Osteoblast (primary cell): ENCODE data around the gene KCNJ11. TPM values are rescaled to one million over a fixed set of nuclear protein-coding genes. Genes with fewer than 3 reads are reported as not detected.

Experiments
- DNase-seq: peaks from one replicate; pipeline ENCODE4 v3.0.0; 2011; ENCODE audit warnings: low spot score, mixed read lengths; ENCODE audit not compliant: insufficient read length; ENCODE audit errors: missing footprints
- H2AFZ ChIP-seq: 2 replicates; pipeline ENCODE4 v1.6.0; 2011; ENCODE audit warnings: mild to moderate bottlenecking, low read length
- H3K27ac ChIP-seq: 2 replicates; pipeline ENCODE4 v1.5.1; 2011; ENCODE audit warnings: mild to moderate bottlenecking, low read depth, low read length, moderate library complexity
- H3K27me3 ChIP-seq: 2 replicates; pipeline ENCODE4 v1.6.0; 2012; ENCODE audit warnings: mild to moderate bottlenecking, control low read depth, inconsistent platforms, low read length, moderate library complexity; ENCODE audit not compliant: insufficient read depth
- H3K36me3 ChIP-seq: 2 replicates; pipeline ENCODE4 v1.5.1; 2011; ENCODE audit warnings: mild to moderate bottlenecking, low read length, control low read depth, moderate library complexity; ENCODE audit not compliant: insufficient read depth
- H3K4me1 ChIP-seq: 2 replicates; pipeline ENCODE4 v1.5.1; 2011; ENCODE audit warnings: mild to moderate bottlenecking, low read length, control low read depth, moderate library complexity; ENCODE audit not compliant: insufficient read depth
- H3K4me2 ChIP-seq: 2 replicates; pipeline ENCODE4 v1.6.0; 2011; ENCODE audit warnings: mild to moderate bottlenecking, low read length; ENCODE audit not compliant: insufficient read depth
- H3K4me3 ChIP-seq: fragments of 200-600 bp; sonication (generic); 3 replicates; pipeline ENCODE4 v1.5.1; 2012; ENCODE audit warnings: mild to moderate bottlenecking, low read length, inconsistent platforms; ENCODE audit not compliant: insufficient read depth
- H3K79me2 ChIP-seq: 2 replicates; pipeline ENCODE4 v1.6.0; 2012; ENCODE audit warnings: mild to moderate bottlenecking, low read length, control low read depth, inconsistent platforms; ENCODE audit not compliant: insufficient read depth
- H3K9me3 ChIP-seq: 2 replicates; pipeline ENCODE4 v1.5.1; 2011; ENCODE audit warnings: low read depth, low read length, control low read depth
- H4K20me1 ChIP-seq: 2 replicates; pipeline ENCODE4 v1.6.0; 2012; ENCODE audit warnings: mild to moderate bottlenecking, low read length, control low read depth; ENCODE audit not compliant: insufficient read depth
- CTCF ChIP-seq: IDR thresholded peaks from 2 replicates; pipeline ENCODE4 v1.5.1; 2011; ENCODE audit warnings: mild to moderate bottlenecking, low read depth, low read length, moderate library complexity; ENCODE audit errors: extremely low read depth
- total RNA-seq: library from RNA; depleted of rRNA; stranded (reverse); fragments of >200 nt; gene quantifications from 2 replicates; pipeline ENCODE4 v1.2.3, GENCODE V29; 2012

KCNJ11 gene
- total RNA-seq, 1 donor, result under 0.01 TPM

GRCh38 chr11:17343907-17344306 is 44.6 kb downstream of the KCNJ11 start:
- TF ChIP-seq CTCF, result no peak
- no peaks in the 10 kb centered on the region for H3K27me3 ChIP-seq
- H4K20me1 ChIP-seq, result no peaks in the 10 kb centered on the region
- H3K9me3 ChIP-seq, result no peaks in the 10 kb centered on the region
- H3K27ac ChIP-seq, result peak overlapping the region; percentile 73
- H3K79me2 ChIP-seq, result no peaks in the 10 kb centered on the region
- H3K4me2 ChIP-seq, result no peak overlapping the region
- peak; percentile 83 for DNase-seq
- no peak overlapping the region for H3K4me3 ChIP-seq
- H3K4me1 ChIP-seq, result peaks cover 7% of the 10 kb centered on the region
- no peaks in the 10 kb centered on the region for H3K36me3 ChIP-seq
- no peak overlapping the region for H2AFZ ChIP-seq

GRCh38 chr11:17343257-17343656 is 45.2 kb downstream of the KCNJ11 start:
- Histone ChIP-seq H3K79me2 (no peaks in the 10 kb centered on the region), H4K20me1 (no peaks in the 10 kb centered on the region), H3K27me3 (no peaks in the 10 kb centered on the region), H3K9me3 (no peaks in the 10 kb centered on the region), H2AFZ (no peak overlapping the region), H3K4me3 (no peak overlapping the region), H3K4me1 (peaks cover 7% of the 10 kb centered on the region), H3K36me3 (no peaks in the 10 kb centered on the region), H3K27ac (peak overlapping the region; percentile 73), H3K4me2 (no peak overlapping the region)
- no peak for TF ChIP-seq CTCF
- no peak for DNase-seq

Other genes starting within 250 kb of the KCNJ11 start
- gene PIK3C2A, start 180.7 kb downstream of the KCNJ11 start, total RNA-seq, result 72.5 and 73.1 TPM in 2 replicates
- gene NUCB2, start 111.9 kb downstream of the KCNJ11 start, total RNA-seq, result 109 and 114 TPM in 2 replicates
- 26.4 and 26.5 TPM in 2 replicates for gene NCR3LG1, start 36.9 kb downstream of the KCNJ11 start, total RNA-seq
- gene ABCC8, start 88.2 kb upstream of the KCNJ11 start, total RNA-seq, result not detected in 2 replicates
- gene USH1C, start 155.8 kb upstream of the KCNJ11 start, total RNA-seq, result not detected in 2 replicates
- gene OTOG, start 158.6 kb upstream of the KCNJ11 start, total RNA-seq, result not detected in 2 replicates